Measurements from ENCODE around the gene PPP6R3.
"Not testable (repeated sequence)": the region's sequence is repeated elsewhere in the genome, so short reads cannot be mapped to it uniquely, and the experiment has no call there.

Gene PPP6R3

GRCh38 chr11:68459886-68460740 lies 439 bp upstream of the PPP6R3 start:
- TF ChIP-seq POLR2A (IDR thresholded peaks at IDR 0.05; ENCODE audit: low read length), result no peak
- TF ChIP-seq GATA1 (IDR thresholded peaks at IDR 0.05; ENCODE audit: low read depth, low read length), result no peak
- peak; percentile 97 to 98 for DNase-seq

GRCh38 chr11:68461575-68461917 lies 994 bp downstream of the PPP6R3 start:
- peak in 1 of 2 experiments; percentile 47 for DNase-seq
- TF ChIP-seq POLR2A (IDR thresholded peaks at IDR 0.05; ENCODE audit: low read length), result no peak
- TF ChIP-seq GATA1 (IDR thresholded peaks at IDR 0.05; ENCODE audit: low read depth, low read length), result no peak

- DNase-seq, result no peak
- TF ChIP-seq GATA1 (IDR thresholded peaks at IDR 0.05; ENCODE audit: low read depth, low read length), result no peak
- TF ChIP-seq POLR2A (IDR thresholded peaks at IDR 0.05; ENCODE audit: low read length), result no peak
These were observed 3.2 kb downstream of the PPP6R3 start for GRCh38 chr11:68463714-68464113.

- TF ChIP-seq GATA1 (IDR thresholded peaks at IDR 0.05; ENCODE audit: low read depth, low read length), result no peak
- no peak for TF ChIP-seq POLR2A (IDR thresholded peaks at IDR 0.05; ENCODE audit: low read length)
- no peak for DNase-seq
These were observed 6.8 kb downstream of the PPP6R3 start for GRCh38 chr11:68467201-68467834.

- no peak for DNase-seq
- no peak for TF ChIP-seq POLR2A (IDR thresholded peaks at IDR 0.05; ENCODE audit: low read length)
- no peak for TF ChIP-seq GATA1 (IDR thresholded peaks at IDR 0.05; ENCODE audit: low read depth, low read length)
These were observed 7.8 kb downstream of the PPP6R3 start for GRCh38 chr11:68468217-68468828.

- peak in 1 of 2 experiments; percentile 19 for DNase-seq
- TF ChIP-seq POLR2A (IDR thresholded peaks at IDR 0.05; ENCODE audit: low read length) (no peak), GATA1 (IDR thresholded peaks at IDR 0.05; ENCODE audit: low read depth, low read length) (no peak)
These were observed 8.6 kb downstream of the PPP6R3 start for GRCh38 chr11:68469122-68469521.

GRCh38 chr11:68469642-68470041 lies 9.1 kb downstream of the PPP6R3 start:
- TF ChIP-seq GATA1 (IDR thresholded peaks at IDR 0.05; ENCODE audit: low read depth, low read length) (no peak), POLR2A (IDR thresholded peaks at IDR 0.05; ENCODE audit: low read length) (no peak)
- no peak for DNase-seq

GRCh38 chr11:68470304-68470811 lies 9.8 kb downstream of the PPP6R3 start:
- no peak for DNase-seq

GRCh38 chr11:68471360-68472340 lies 11.1 kb downstream of the PPP6R3 start:
- no peak for DNase-seq
- no peak for TF ChIP-seq GATA1 (IDR thresholded peaks at IDR 0.05; ENCODE audit: low read depth, low read length)

More at GRCh38 chr11:68470304-68470811, 9.8 kb downstream of the PPP6R3 start:
- TF ChIP-seq GATA1 (IDR thresholded peaks at IDR 0.05; ENCODE audit: low read depth, low read length), result no peak
- no peak for TF ChIP-seq POLR2A (IDR thresholded peaks at IDR 0.05; ENCODE audit: low read length)

- no peak for TF ChIP-seq GATA1 (IDR thresholded peaks at IDR 0.05; ENCODE audit: low read depth, low read length)
- no peak for DNase-seq
These were observed 12.2 kb downstream of the PPP6R3 start for GRCh38 chr11:68472778-68473177.

GRCh38 chr11:68473693-68474092 lies 13.1 kb downstream of the PPP6R3 start:
- no peak for TF ChIP-seq GATA1 (IDR thresholded peaks at IDR 0.05; ENCODE audit: low read depth, low read length)
- TF ChIP-seq POLR2A (IDR thresholded peaks at IDR 0.05; ENCODE audit: low read length), result no peak
- DNase-seq, result no peak

GRCh38 chr11:68475626-68476025 lies 15.1 kb downstream of the PPP6R3 start:
- not testable (repeated sequence) for DNase-seq

GRCh38 chr11:68479390-68479789 lies 18.8 kb downstream of the PPP6R3 start:
- TF ChIP-seq POLR2A (IDR thresholded peaks at IDR 0.05; ENCODE audit: low read length) (no peak), GATA1 (IDR thresholded peaks at IDR 0.05; ENCODE audit: low read depth, low read length) (no peak)
- no peak for DNase-seq

All from erythroblast (primary cell).